ENCODE data around the gene BCS1L. TPM values are rescaled to one million over a fixed set of nuclear protein-coding genes. Genes with fewer than 3 reads are reported as not detected.

Gene BCS1L
- total and polyA plus RNA-seq, 9 of the 15 experiments (the other 6 are each of a cell fraction or from before 2014, with no cell fraction given): 37.6 to 103 (median 56.7) TPM

GRCh38 chr2:218643751-218644310, 15.7 kb upstream of the BCS1L start (continued):
- TF ChIP-seq, protein P1, sequence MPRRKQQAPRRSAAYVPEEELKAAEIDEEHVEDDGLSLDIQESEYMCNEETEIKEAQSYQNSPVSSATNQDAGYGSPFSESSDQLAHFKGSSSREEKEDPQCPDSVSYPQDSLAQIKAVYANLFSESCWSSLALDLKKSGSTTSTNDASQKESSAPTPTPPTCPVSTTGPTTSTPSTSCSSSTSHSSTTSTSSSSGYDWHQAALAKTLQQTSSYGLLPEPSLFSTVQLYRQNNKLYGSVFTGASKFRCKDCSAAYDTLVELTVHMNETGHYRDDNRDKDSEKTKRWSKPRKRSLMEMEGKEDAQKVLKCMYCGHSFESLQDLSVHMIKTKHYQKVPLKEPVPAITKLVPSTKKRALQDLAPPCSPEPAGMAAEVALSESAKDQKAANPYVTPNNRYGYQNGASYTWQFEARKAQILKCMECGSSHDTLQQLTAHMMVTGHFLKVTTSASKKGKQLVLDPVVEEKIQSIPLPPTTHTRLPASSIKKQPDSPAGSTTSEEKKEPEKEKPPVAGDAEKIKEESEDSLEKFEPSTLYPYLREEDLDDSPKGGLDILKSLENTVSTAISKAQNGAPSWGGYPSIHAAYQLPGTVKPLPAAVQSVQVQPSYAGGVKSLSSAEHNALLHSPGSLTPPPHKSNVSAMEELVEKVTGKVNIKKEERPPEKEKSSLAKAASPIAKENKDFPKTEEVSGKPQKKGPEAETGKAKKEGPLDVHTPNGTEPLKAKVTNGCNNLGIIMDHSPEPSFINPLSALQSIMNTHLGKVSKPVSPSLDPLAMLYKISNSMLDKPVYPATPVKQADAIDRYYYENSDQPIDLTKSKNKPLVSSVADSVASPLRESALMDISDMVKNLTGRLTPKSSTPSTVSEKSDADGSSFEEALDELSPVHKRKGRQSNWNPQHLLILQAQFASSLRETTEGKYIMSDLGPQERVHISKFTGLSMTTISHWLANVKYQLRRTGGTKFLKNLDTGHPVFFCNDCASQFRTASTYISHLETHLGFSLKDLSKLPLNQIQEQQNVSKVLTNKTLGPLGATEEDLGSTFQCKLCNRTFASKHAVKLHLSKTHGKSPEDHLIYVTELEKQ (CRISPR knock-in tag; IDR thresholded peaks at IDR 0.05): no peak
- TF ChIP-seq SPI1 (IDR thresholded peaks at IDR 0.05; ENCODE audit: borderline replicate concordance, low read depth, low read length): no peak
- TF ChIP-seq NELFE (IDR thresholded peaks at IDR 0.05; ENCODE audit: insufficient read depth, insufficient read length): no peak
- no peak for TF ChIP-seq ZNF589 (CRISPR knock-in tag; IDR thresholded peaks at IDR 0.05; ENCODE audit: low read depth)

- in situ Hi-C loops (cut with MboI): no loop called here
- 95% methylated on average over 8 of the region's 11 CpGs for WGBS (ENCODE audit: insufficient coverage, low coverage, missing lambda C conversion rate)
- no TSS peak for BruUV-seq (replicated peaks)
- Histone ChIP-seq H3K36me3 (ENCODE audit: control insufficient read depth, insufficient read depth, low read length) (peaks cover 84% of the 10 kb centered on the region), H3K79me2 (ENCODE audit: control insufficient read depth, insufficient read depth, low read length) (0 out of 3 replicates have a peak, but pooled peaks cover 4% of the 10 kb centered on the region), H3K4me2 (ENCODE audit: insufficient read depth, low read length) (no peak overlapping the region), H3K9me3 (replicated peaks; ENCODE audit: control insufficient read depth, insufficient read depth, low read depth, low read length) (no peaks in the 10 kb centered on the region), H3K9ac (ENCODE audit: insufficient read depth in 1 of 2, low read depth in 2 of 2, low read length in 2 of 2) (no peak overlapping the region; a peak in 1 of 4 replicates), H3K27me3 (ENCODE audit: control insufficient read depth in 2 of 2, insufficient read depth in 2 of 2, low read length in 2 of 2) (no peaks in the 10 kb centered on the region), H4K20me1 (replicated peaks; ENCODE audit: control insufficient read depth, insufficient read depth, low read length) (no peaks in the 10 kb centered on the region), H3K9me1 (ENCODE audit: control insufficient read depth, insufficient read depth, low read length) (no peaks in the 10 kb centered on the region), H3K27ac (ENCODE audit: extremely low read depth, low read depth, low read length) (no peak overlapping the region), H3K4me3 (no peak overlapping the region), H3K4me1 (replicated peaks in 1 of 2; ENCODE audit: control insufficient read depth in 2 of 2, insufficient read depth in 2 of 2, low read length in 2 of 2) (no peaks in the 10 kb centered on the region), H2AFZ (ENCODE audit: low read depth, low read length) (no peak overlapping the region)
- FAIRE-seq (no peak), ATAC-seq (no peak), DNase-seq (ENCODE audit: extremely low read depth in 1 of 4, low spot score in 3 of 4) (no peak)
- TF ChIP-seq, protein P2, sequence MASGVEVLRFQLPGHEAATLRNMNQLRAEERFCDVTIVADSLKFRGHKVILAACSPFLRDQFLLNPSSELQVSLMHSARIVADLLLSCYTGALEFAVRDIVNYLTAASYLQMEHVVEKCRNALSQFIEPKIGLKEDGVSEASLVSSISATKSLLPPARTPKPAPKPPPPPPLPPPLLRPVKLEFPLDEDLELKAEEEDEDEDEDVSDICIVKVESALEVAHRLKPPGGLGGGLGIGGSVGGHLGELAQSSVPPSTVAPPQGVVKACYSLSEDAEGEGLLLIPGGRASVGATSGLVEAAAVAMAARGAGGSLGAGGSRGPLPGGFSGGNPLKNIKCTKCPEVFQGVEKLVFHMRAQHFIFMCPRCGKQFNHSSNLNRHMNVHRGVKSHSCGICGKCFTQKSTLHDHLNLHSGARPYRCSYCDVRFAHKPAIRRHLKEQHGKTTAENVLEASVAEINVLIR (CRISPR knock-in tag; IDR thresholded peaks at IDR 0.05): no peak
- no peak for TF ChIP-seq SMAD1 (IDR thresholded peaks at IDR 0.05; ENCODE audit: low read depth, low read length, partially characterized antibody)
- TF ChIP-seq NFXL1 (CRISPR knock-in tag; IDR thresholded peaks at IDR 0.05): no peak
- no peak for TF ChIP-seq HCFC1 (IDR thresholded peaks at IDR 0.05; ENCODE audit: low read depth, low read length)
- TF ChIP-seq ZNF551 (CRISPR knock-in tag; IDR thresholded peaks at IDR 0.05): no peak
- TF ChIP-seq RAD51 (IDR thresholded peaks at IDR 0.05; ENCODE audit: borderline replicate concordance, low read depth): no peak
- no peak for TF ChIP-seq SRSF7 (optimal IDR thresholded peaks at IDR 0.05; ENCODE audit: low read depth, low read length)
- TF ChIP-seq TAF1 (IDR thresholded peaks at IDR 0.05; ENCODE audit: control insufficient read depth, extremely low read depth, insufficient read depth, low read length, severe bottlenecking): no peak
- TF ChIP-seq ZNF280B (CRISPR knock-in tag; IDR thresholded peaks at IDR 0.05): no peak
- no peak for TF ChIP-seq NFE2 (IDR thresholded peaks at IDR 0.05; ENCODE audit: low read depth)
- intact Hi-C loops (cut with micrococcal nuclease): loop anchor here (10.0 kb wide), 2 partner anchors 240 to 370 kb away; partner anchors contain the start of genes AAMP and PNKD
- CTCF ChIA-PET (ENCODE audit: low intra/inter-chr PET ratio): no interaction called here
- POLR2A ChIA-PET: interaction anchor here (0.7 to 3.7 kb wide), 3 partner anchors 8 to 16 kb away, joined by 3 to 10 read pairs (median 5); partner anchors contain the start of genes BCS1L and ZNF142
Observed at GRCh38 chr2:218644721-218645120, 14.8 kb upstream of the BCS1L start.

Data from K562 (cell line).